ENCODE measurements around the gene PLXND1.

DNA sequence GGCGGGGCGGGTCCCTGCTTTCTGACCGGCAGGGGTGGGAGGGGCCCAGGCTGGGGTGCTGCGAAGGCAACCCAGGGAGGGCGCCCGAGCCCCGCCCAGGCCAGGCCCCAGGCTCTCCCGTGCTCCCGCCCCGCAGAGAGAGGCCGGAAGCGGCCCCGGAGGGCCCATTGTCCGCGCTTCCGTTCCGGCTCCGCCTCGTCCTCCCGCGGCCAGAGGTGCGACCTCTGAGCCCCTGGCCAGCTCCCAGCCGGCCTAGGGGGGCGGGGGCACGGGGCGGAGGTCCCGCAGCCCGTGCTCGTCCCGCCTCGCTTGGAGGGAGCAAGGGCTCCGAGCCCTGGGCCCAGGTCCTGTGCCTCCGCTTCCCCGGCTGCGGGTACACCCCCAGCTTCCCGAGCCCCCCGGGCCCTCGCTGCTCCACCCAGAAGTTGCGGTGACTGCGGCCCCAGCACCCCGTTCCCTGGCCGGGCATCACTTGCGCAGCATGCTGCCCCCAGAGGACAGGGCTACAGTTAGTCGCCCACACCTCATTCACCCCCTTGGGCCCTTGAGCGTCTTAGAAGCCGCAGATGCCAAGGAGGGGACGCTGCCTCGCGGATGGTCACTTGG, 20.4 kb upstream of the PLXND1 start:
- TF ChIP-seq CTCF (IDR thresholded peaks at IDR 0.05) (peak; percentile 7), EZH2phosphoT487 (IDR thresholded peaks at IDR 0.05) (no peak), EZH2 (IDR thresholded peaks at IDR 0.05) (no peak)

All from neural progenitor cell (in vitro differentiated cells).